HepG2 (cell line): Measurements from ENCODE around the gene SLC2A4. TPM values are rescaled to one million over a fixed set of nuclear protein-coding genes. Genes with fewer than 3 reads are reported as not detected.
A peak's percentile ranks its signal among the peaks of the same experiment; 100 is the strongest.

ENCODE experiments used
- ATAC-seq: fragments of 200-7000 bp; cut with Tn5 transposase; 3 replicates; pipeline ENCODE4 v1.9.1; 2020; ENCODE audit warnings: mild to moderate bottlenecking, moderate library complexity
- BruUV-seq: library from RNA; stranded (reverse); fragments of 400-500 nt; replicated peaks from 2 replicates; lab custom pipeline; 2021; lab: Mats Ljungman, UMichigan
- CTCF ChIA-PET: fragments of 300-600 bp; formaldehyde crosslinking; extraction: SDS; loops from one replicate; lab custom pipeline; 2021; ENCODE audit warnings: low total read pairs, inconsistent platforms, low intra/inter-chr PET ratio; lab: Yijun Ruan, JAX
- POLR2A ChIA-PET: fragments of 350-600 bp; sonication (Branson Sonifier 250); formaldehyde crosslinking; loops from one replicate; lab custom pipeline; 2020; ENCODE audit warnings: antibody characterized with exemption, inconsistent platforms; lab: Yijun Ruan, JAX
- DNase-seq: peaks from one replicate; pipeline ENCODE4 v3.0.0-alpha.2; 2015; ENCODE audit warnings: low spot score
- FAIRE-seq: peaks from 3 replicates; lab custom pipeline; 2011; peaks lifted over from hg19 to GRCh38; lab: Jason Lieb, UNC
- H2AFZ ChIP-seq: one replicate; pipeline ENCODE4 v1.6.1; 2011; ENCODE audit warnings: low read length, inconsistent platforms
- H3K27ac ChIP-seq: fragments of 300-600 bp; 3 replicates; pipeline ENCODE4 v1.8.0; 2011; ENCODE audit warnings: mixed run types, mild to moderate bottlenecking, mixed read lengths, low read length, inconsistent platforms; ENCODE audit not compliant: insufficient read depth; ENCODE audit errors: extremely low read length
- H3K27me3 ChIP-seq, 2 experiments: fragments of 200-600 bp in 1 of 2; 2 replicates in 1 of 2; 3 replicates in 1 of 2; pipeline versions ENCODE4 v1.6.0 to v1.8.0; 2011; ENCODE audit warnings: low read length in 2 of 2, mild to moderate bottlenecking in 2 of 2, moderate library complexity in 2 of 2, inconsistent platforms in 1 of 2; ENCODE audit not compliant: insufficient read depth in 2 of 2, control insufficient read depth in 1 of 2
- H3K36me3 ChIP-seq, 2 experiments: fragments of 200-600 bp in 1 of 2; replicated peaks in 1 of 2; 2 replicates in 1 of 2; 3 replicates in 1 of 2; pipeline versions ENCODE4 v1.5.1 to v1.8.0; 2011; ENCODE audit warnings: low read length in 2 of 2, inconsistent platforms in 1 of 2; ENCODE audit not compliant: insufficient read depth in 2 of 2, control insufficient read depth in 1 of 2
- H3K4me1 ChIP-seq: 2 replicates; pipeline ENCODE4 v1.5.1; 2012; ENCODE audit warnings: low read length, inconsistent platforms; ENCODE audit not compliant: insufficient read depth
- H3K4me2 ChIP-seq: 2 replicates; pipeline ENCODE4 v1.6.0; 2011; ENCODE audit warnings: low read depth, low read length, inconsistent platforms
- H3K4me3 ChIP-seq, 3 experiments: fragments of 200-600 bp in 1 of 3; sonication (generic), shearing (Covaris generic) in 1 of 3; replicated peaks in 1 of 3; 2 replicates each; pipeline ENCODE4 v1.5.1; 2011 to 2016; ENCODE audit warnings: low read length in 3 of 3, inconsistent platforms in 2 of 3, low read depth in 2 of 3, mild to moderate bottlenecking in 2 of 3, control low read depth in 1 of 3, mixed read lengths in 1 of 3; ENCODE audit not compliant: insufficient read depth in 1 of 3
- H3K79me2 ChIP-seq: one replicate; pipeline ENCODE4 v1.6.1; 2011; ENCODE audit warnings: low read length, inconsistent platforms; ENCODE audit not compliant: insufficient read depth
- H3K9ac ChIP-seq: 2 replicates; pipeline ENCODE4 v1.6.0; 2011; ENCODE audit warnings: mild to moderate bottlenecking, low read depth, low read length, inconsistent platforms; ENCODE audit not compliant: insufficient read depth
- H3K9me3 ChIP-seq: 2 replicates; pipeline ENCODE4 v1.5.1; 2012; ENCODE audit warnings: mild to moderate bottlenecking, low read length
- H4K20me1 ChIP-seq: 2 replicates; pipeline ENCODE4 v1.6.0; 2011; ENCODE audit warnings: inconsistent platforms, mild to moderate bottlenecking, low read length, moderate library complexity; ENCODE audit not compliant: insufficient read depth
- AGO2 ChIP-seq: fragments of 200-400 bp; formaldehyde crosslinking; optimal IDR thresholded peaks from 2 replicates; pipeline ENCODE3; 2017; ENCODE audit warnings: mild to moderate bottlenecking, low read depth, low read length, moderate library complexity
- FLYWCH1 ChIP-seq: sonication (generic); formaldehyde crosslinking; IDR thresholded peaks from 2 replicates; pipeline ENCODE4 v1.8.1; 2023; ENCODE audit warnings: mild to moderate bottlenecking, missing genetic modification reagents
- FOXK2 ChIP-seq: fragments of 450-650 bp; IDR thresholded peaks from 2 replicates; pipeline ENCODE4 v1.6.1; 2016
- JUND ChIP-seq: sonication (generic); formaldehyde crosslinking; IDR thresholded peaks from 2 replicates; pipeline ENCODE4 v1.8.0; 2022; ENCODE audit warnings: mild to moderate bottlenecking, missing genetic modification reagents
- KDM2A ChIP-seq: sonication (generic); formaldehyde crosslinking; IDR thresholded peaks from 2 replicates; pipeline ENCODE4 v1.4.0; 2020; ENCODE audit warnings: low read depth, missing genetic modification reagents, borderline replicate concordance
- MAZ ChIP-seq, 2 experiments: sonication (generic) in 1 of 2; formaldehyde crosslinking in 1 of 2; IDR thresholded peaks; 2 replicates each; pipeline versions ENCODE4 v1.5.0 to v1.6.1; 2012 to 2020; ENCODE audit warnings: low read depth in 2 of 2, mild to moderate bottlenecking in 2 of 2, borderline replicate concordance in 1 of 2, improper control_type of control experiment in 1 of 2, low read length in 1 of 2, missing genetic modification reagents in 1 of 2, moderate library complexity in 1 of 2
- MED1 ChIP-seq: sonication (generic); formaldehyde crosslinking; IDR thresholded peaks from 2 replicates; pipeline ENCODE4 v1.4.0; 2020; ENCODE audit warnings: missing genetic modification reagents
- PRPF4 ChIP-seq: fragments of 200-400 bp; formaldehyde crosslinking; IDR thresholded peaks from 2 replicates; pipeline ENCODE4 v1.6.1; 2016; ENCODE audit warnings: low read length, low read depth; ENCODE audit not compliant: poor library complexity, severe bottlenecking
- RBM22 ChIP-seq: fragments of 200-400 bp; formaldehyde crosslinking; optimal IDR thresholded peaks from 2 replicates; pipeline ENCODE3; 2017; ENCODE audit warnings: mild to moderate bottlenecking, low read length, moderate library complexity
- REL ChIP-seq: sonication (generic); formaldehyde crosslinking; conservative IDR thresholded peaks from 2 replicates; pipeline ENCODE4 v1.8.0; 2022; ENCODE audit warnings: mild to moderate bottlenecking, missing genetic modification reagents, moderate library complexity
- SIN3A ChIP-seq: IDR thresholded peaks from 2 replicates; pipeline ENCODE4 v1.6.1; 2011; ENCODE audit warnings: low read depth, mild to moderate bottlenecking, control low read depth, low read length, borderline replicate concordance
- SP4 ChIP-seq: sonication (generic); formaldehyde crosslinking; IDR thresholded peaks from 2 replicates; pipeline ENCODE4 v1.8.1; 2023; ENCODE audit warnings: mild to moderate bottlenecking, missing genetic modification reagents
- SRY ChIP-seq: sonication (generic); formaldehyde crosslinking; IDR thresholded peaks from 2 replicates; pipeline ENCODE4 v1.8.0; 2022; ENCODE audit warnings: mild to moderate bottlenecking, missing genetic modification reagents
- TBP ChIP-seq: sonication (generic); formaldehyde crosslinking; IDR thresholded peaks from 2 replicates; pipeline ENCODE4 v1.5.0; 2020; ENCODE audit warnings: missing genetic modification reagents
- ZC3H13 ChIP-seq: sonication (generic); formaldehyde crosslinking; IDR thresholded peaks from 2 replicates; pipeline ENCODE4 v1.8.1; 2023; ENCODE audit warnings: mild to moderate bottlenecking, missing genetic modification reagents, moderate library complexity
- ZFX ChIP-seq: sonication (generic); formaldehyde crosslinking; IDR thresholded peaks from 2 replicates; pipeline ENCODE4 v1.4.0; 2020; ENCODE audit warnings: mild to moderate bottlenecking, low read depth, missing genetic modification reagents, moderate library complexity
- ZFY ChIP-seq: sonication (generic); formaldehyde crosslinking; IDR thresholded peaks from 2 replicates; pipeline ENCODE4 v1.4.0; 2020; ENCODE audit warnings: missing genetic modification reagents
- ZNF160 ChIP-seq: sonication (generic); formaldehyde crosslinking; IDR thresholded peaks from 2 replicates; pipeline ENCODE4 v1.8.0; 2022; ENCODE audit warnings: mild to moderate bottlenecking, inconsistent platforms, missing genetic modification reagents
- ZNF232 ChIP-seq: sonication (generic); formaldehyde crosslinking; IDR thresholded peaks from 2 replicates; pipeline ENCODE4 v1.4.0; 2020; ENCODE audit warnings: missing genetic modification reagents, borderline replicate concordance
- ZNF24 ChIP-seq: fragments of 450-650 bp; IDR thresholded peaks from 2 replicates; pipeline ENCODE4 v1.6.1; 2017; ENCODE audit warnings: antibody characterized with exemption, mild to moderate bottlenecking
- ZNF253 ChIP-seq: sonication (generic); formaldehyde crosslinking; IDR thresholded peaks from 2 replicates; pipeline ENCODE4 v1.8.0; 2022; ENCODE audit warnings: mild to moderate bottlenecking, missing genetic modification reagents, borderline replicate concordance
- ZNF552 ChIP-seq: sonication (generic); formaldehyde crosslinking; IDR thresholded peaks from 2 replicates; pipeline ENCODE4 v1.9.0; 2022; ENCODE audit warnings: missing genetic modification reagents, mild to moderate bottlenecking, borderline replicate concordance
- ZNF598 ChIP-seq: sonication (generic); formaldehyde crosslinking; IDR thresholded peaks from 2 replicates; pipeline ENCODE4 v1.5.1; 2020; ENCODE audit warnings: mild to moderate bottlenecking, missing genetic modification reagents, borderline replicate concordance
- ZNF766 ChIP-seq: sonication (generic); formaldehyde crosslinking; IDR thresholded peaks from 2 replicates; pipeline ENCODE4 v1.5.0; 2020; ENCODE audit warnings: missing genetic modification reagents, borderline replicate concordance
- WGBS: methylation state at CpG from one replicate; pipeline ENCODE4 v1.1.6; 2017; ENCODE audit warnings: low lambda C conversion rate; 5-methylcytosine and 5-hydroxymethylcytosine counted together
- in situ Hi-C: cut with HindIII; loops from 2 replicates; pipeline ENCODE4 v1.10.0; 2017; ENCODE audit warnings: low pct_unique_long_range_greater_than_20kb; ENCODE audit not compliant: extremely low pct_ligation_motif_present
- intact Hi-C: fragments of 100-400 bp; cut with micrococcal nuclease; formaldehyde crosslinking; loops from one replicate; pipeline ENCODE4 v1.10.0; 2022; ENCODE audit not compliant: unreplicated experiment
- polyA plus RNA-seq, 8 experiments: library from polyadenylated mRNA; depleted of rRNA in 3 of 8; stranded (reverse) in 7 of 8; unstranded in 1 of 8; fragments of >200 nt; fragmentation: Illumina TruSeq in 4 of 8; extraction: Trizol in 4 of 8; gene quantifications; 2 replicates each; pipeline versions ENCODE4 v1.2.1 to v1.2.3, GENCODE V29; 2011 to 2016; ENCODE audit warnings: low read depth in 4 of 8, missing spikeins in 1 of 8, mixed read lengths in 1 of 8; ENCODE audit not compliant: insufficient read depth in 1 of 8
- total RNA-seq, 5 experiments: library from RNA; depleted of rRNA; stranded (reverse); fragments of >200 nt; fragmentation: Illumina TruSeq; extraction: Trizol; gene quantifications; 2 replicates each; pipeline ENCODE4 v1.2.3, GENCODE V29; 2016; ENCODE audit warnings: low read depth in 1 of 5

The SLC2A4 gene
- total and polyA plus RNA-seq, 2 of the 13 experiments (the other 11 are each of a cell fraction or from before 2014, with no cell fraction given), result 4.9 to 5.8 TPM

GRCh38 chr17:7250695-7251627, 30.6 kb upstream of the SLC2A4 start:
- in situ Hi-C loops (no loop called here), intact Hi-C loops (no loop called here)
- H2AFZ ChIP-seq, result no peak overlapping the region
- ChIA-PET POLR2A (interaction anchor here (0.7 to 2.6 kb wide), 11 partner anchors 9 to 79 kb away, joined by 3 to 34 read pairs (median 10); partner anchors contain the start of genes ACADVL, ASGR1, DLG4 and DVL2), CTCF (interaction anchor here (1.5 kb wide), 1 partner anchor 30 kb away, joined by 5 read pairs; the partner anchor contains the start of gene SLC2A4)
- no TSS peak for BruUV-seq
- ATAC-seq, result peak; percentile 39
- no peaks in the 10 kb centered on the region for H3K9me3 ChIP-seq
- H3K4me2 ChIP-seq, result peak overlapping the region; percentile 90
- FAIRE-seq, result no peak
- WGBS, result 2% methylated on average over 28 of the region's 55 CpGs
- H3K4me3 ChIP-seq, result peak overlapping the region; percentile 95 to 99 (median 96)
- H3K79me2 ChIP-seq, result peaks cover 56% of the 10 kb centered on the region
- peaks cover 0 to 2% of the 10 kb centered on the region in 2 experiments; a peak in 1 of 5 replicates for H3K27me3 ChIP-seq
- H3K9ac ChIP-seq, result peak overlapping the region; percentile 96
- DNase-seq, result no peak
- peak overlapping the region; percentile 99 for H3K27ac ChIP-seq
- H4K20me1 ChIP-seq, result no peaks in the 10 kb centered on the region
- peaks cover 38% of the 10 kb centered on the region for H3K4me1 ChIP-seq
- peaks cover 11 to 24% of the 10 kb centered on the region in 2 experiments; a peak in 4 of 5 replicates for H3K36me3 ChIP-seq
- TF ChIP-seq AGO2 (peak; percentile 67), REL (CRISPR knock-in tag) (0 out of 2 replicates have a peak, but pooled peaks have one; percentile 8), MAZ (IDR thresholded peaks at IDR 0.05; ENCODE audit: borderline replicate concordance, low read depth, low read length) (no peak), MAZ (CRISPR knock-in tag; IDR thresholded peaks at IDR 0.05; ENCODE audit: low read depth) (0 out of 2 replicates have a peak, but pooled peaks have one; percentile 14), TBP (CRISPR knock-in tag) (no peak), ZFY (CRISPR knock-in tag) (0 out of 2 replicates have a peak, but pooled peaks have one; percentile 12), ZNF253 (CRISPR knock-in tag) (0 out of 2 replicates have a peak, but pooled peaks have one; percentile 38), ZNF552 (CRISPR knock-in tag) (no peak), SIN3A (peak; percentile 41; the same call in 1 of the 2 replicates), SP4 (CRISPR knock-in tag) (0 out of 2 replicates have a peak, but pooled peaks have one; percentile 52), MED1 (CRISPR knock-in tag) (0 out of 2 replicates have a peak, but pooled peaks have one; percentile 8), JUND (no peak), KDM2A (0 out of 2 replicates have a peak, but pooled peaks have one; percentile 10), PRPF4 (peak; percentile 47), ZNF24 (no peak), ZNF766 (CRISPR knock-in tag) (peak; percentile 39; the same call in 1 of the 2 replicates), ZNF160 (CRISPR knock-in tag) (peak; percentile 7; the same call in 1 of the 2 replicates), FLYWCH1 (peak; percentile 23; the same call in 1 of the 2 replicates), RBM22 (peak; percentile 27), ZC3H13 (CRISPR knock-in tag) (0 out of 2 replicates have a peak, but pooled peaks have one; percentile 51), FOXK2 (no peak), SRY (CRISPR knock-in tag) (0 out of 2 replicates have a peak, but pooled peaks have one; percentile 54), ZNF232 (CRISPR knock-in tag) (peak; percentile 51; the same call in 1 of the 2 replicates), ZFX (CRISPR knock-in tag) (peak; percentile 37; the same call in 1 of the 2 replicates), ZNF598 (no peak; the same call in 1 of the 2 replicates)
